Measurements from ENCODE around the gene BDP1. TPM values are rescaled to one million over a fixed set of nuclear protein-coding genes. Genes with fewer than 3 reads are reported as not detected.
"Not testable (repeated sequence)": the region's sequence is repeated elsewhere in the genome, so short reads cannot be mapped to it uniquely, and the experiment has no call there.

Gene BDP1
- total RNA-seq, 1 experiment from 2014 or later, result 21.4 TPM

GRCh38 chr5:71596169-71596568 lies 140.7 kb downstream of the BDP1 start:
- DNase-seq (ENCODE audit: low spot score), result no peak
- in situ Hi-C loops (cut with HindIII; ENCODE audit: low sequenced_read_pairs), result no loop called here

DNA sequence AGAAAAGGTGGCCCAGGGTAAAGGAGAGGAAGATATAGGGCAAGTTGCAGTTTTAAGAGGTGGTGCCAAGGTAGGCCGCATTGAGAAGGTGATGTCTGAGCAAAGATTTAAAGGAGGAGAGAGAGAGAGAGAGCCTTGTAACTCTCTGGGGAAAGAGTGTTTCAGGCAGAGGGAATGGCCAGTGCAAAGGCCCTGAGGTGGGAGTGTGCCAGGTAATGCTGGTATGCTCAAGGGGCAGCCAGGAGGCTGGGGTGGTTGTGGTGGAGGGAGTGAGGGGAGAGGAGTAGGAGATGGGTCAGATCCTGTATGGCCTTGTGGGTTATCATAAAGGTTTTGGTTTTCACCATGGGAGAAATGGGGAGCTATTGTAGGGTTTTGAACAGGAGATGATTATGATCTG lies 141.6 kb downstream of the BDP1 start:
- in situ Hi-C loops (cut with HindIII; ENCODE audit: low sequenced_read_pairs), result no loop called here

GRCh38 chr5:71600783-71601182 lies 145.3 kb downstream of the BDP1 start:
- DNase-seq (ENCODE audit: low spot score), result no peak
- in situ Hi-C loops (cut with HindIII; ENCODE audit: low sequenced_read_pairs), result no loop called here

More for the DNA sequence above, 141.6 kb downstream of the BDP1 start:
- no peak for DNase-seq (ENCODE audit: low spot score)

DNA sequence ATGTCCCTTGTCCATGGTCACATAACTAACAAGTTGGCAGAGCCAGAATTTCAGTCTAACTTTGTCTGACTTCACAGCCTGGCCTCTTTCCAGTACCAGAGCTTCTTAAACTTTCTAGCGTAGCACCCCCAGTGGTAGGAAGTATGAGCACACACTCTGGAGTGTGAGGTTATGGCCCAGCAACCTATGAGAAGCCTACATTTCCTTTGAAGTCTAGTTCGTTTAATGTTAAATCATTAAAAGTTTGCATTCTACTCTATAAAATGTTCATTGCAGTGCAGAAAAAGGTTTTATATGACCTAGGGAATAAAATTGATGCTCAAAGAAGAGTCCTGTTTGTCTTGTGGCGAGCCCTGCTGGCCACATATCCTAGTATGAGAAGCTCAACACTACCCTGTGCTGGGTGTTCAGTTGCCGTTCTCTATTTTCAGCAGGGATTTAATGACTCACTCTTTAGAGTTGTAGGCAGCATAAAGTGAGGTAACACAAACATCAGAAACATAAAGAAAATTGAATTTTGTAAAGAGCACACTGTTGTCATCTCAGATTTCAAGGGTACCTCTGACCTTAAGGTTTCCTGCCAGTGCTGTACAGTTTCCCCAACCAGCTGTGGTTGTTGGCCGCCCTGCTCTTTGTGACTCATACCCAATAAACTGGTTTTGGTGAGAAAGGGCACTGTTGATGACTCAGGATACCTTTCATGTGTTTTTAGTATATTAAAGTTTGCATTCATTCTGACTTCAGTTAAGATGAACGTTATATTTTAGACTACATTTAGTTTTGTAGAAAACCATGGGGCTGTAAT lies 146.0 kb downstream of the BDP1 start:
- DNase-seq (ENCODE audit: low spot score), result peak; percentile 33
- in situ Hi-C loops (cut with HindIII; ENCODE audit: low sequenced_read_pairs), result no loop called here

DNA sequence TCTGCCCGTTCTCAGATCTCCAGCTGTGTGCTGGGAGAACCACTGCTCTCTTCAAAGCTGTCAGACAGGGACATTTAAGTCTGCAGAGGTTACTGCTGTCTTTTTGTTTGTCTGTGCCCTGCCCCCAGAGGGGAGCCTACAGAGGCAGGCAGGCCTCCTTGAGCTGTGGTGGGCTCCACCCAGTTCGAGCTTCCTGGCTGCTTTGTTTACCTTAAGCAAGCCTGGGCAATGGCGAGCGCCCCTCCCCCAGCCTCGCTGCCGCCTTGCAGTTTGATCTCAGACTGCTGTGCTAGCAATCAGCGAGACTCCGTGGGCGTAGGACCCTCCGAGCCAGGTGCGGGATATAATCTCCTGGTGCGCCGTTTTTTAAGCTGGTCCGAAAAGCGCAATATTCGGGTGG lies 154.5 kb downstream of the BDP1 start:
- DNase-seq (ENCODE audit: low spot score); in situ Hi-C loops (cut with HindIII; ENCODE audit: low sequenced_read_pairs): not testable (repeated sequence)

- DNase-seq (ENCODE audit: low spot score), result no peak
- in situ Hi-C loops (cut with HindIII; ENCODE audit: low sequenced_read_pairs), result no loop called here
These were observed 160.4 kb downstream of the BDP1 start for GRCh38 chr5:71615809-71616208.

Other genes starting within 250 kb of the BDP1 start
- 61.4 and 117 TPM in 2 replicates for gene MCCC2, start 131.7 kb downstream of the BDP1 start, total RNA-seq (2014; rRNA removed; shearing (Covaris generic))

Data from G401 (cell line).